GM21515 (cell line): ENCODE data around the gene GRAMD4.
"Not testable (repeated sequence)": the region's sequence is repeated elsewhere in the genome, so short reads cannot be mapped to it uniquely, and the experiment has no call there.

ENCODE experiments used
- ATAC-seq: cut with Tn5 transposase; IDR thresholded peaks from one replicate; pipeline ENCODE4 v1.9.1; 2021; ENCODE audit not compliant: unreplicated experiment

The GRAMD4 gene

DNA sequence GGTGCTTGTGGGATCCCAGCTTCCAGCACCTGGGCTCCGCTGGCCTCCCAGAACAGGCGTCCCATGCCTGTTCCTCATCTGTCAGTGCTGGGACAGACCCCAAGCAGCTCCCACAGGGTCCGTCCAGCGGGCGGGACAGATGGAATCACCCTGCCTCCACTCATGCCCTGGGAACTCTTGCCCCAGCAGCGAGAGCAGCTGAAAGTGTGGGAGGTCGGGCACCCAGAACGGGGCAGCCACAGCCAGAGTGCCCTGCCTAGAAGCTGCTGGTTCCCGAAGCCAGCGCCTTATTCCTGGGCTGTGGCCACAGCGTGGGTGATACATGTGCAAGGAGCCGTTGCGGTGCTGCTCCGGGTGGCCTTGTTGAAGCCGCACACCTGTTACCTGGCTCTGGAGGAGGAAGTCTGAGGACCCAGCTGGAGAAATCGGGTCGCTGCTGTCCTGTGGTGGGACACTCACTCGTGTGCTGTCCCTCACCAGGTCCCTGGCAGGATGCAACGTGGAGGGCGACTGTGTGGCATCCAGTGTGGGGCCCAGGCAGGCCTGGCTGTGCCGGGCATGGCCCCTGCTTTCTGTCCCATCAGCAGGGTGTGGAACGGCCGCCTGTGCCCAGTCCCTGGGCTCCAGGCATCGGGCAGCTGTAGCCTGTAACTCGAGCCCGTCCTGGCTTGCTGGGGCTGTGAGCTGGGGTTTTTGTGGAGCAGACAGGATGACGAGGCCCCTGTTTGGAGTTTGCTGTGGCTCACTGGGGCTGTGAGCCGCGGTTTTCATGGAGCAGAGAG lies 16.2 kb downstream of the GRAMD4 start:
- no peak for ATAC-seq

DNA sequence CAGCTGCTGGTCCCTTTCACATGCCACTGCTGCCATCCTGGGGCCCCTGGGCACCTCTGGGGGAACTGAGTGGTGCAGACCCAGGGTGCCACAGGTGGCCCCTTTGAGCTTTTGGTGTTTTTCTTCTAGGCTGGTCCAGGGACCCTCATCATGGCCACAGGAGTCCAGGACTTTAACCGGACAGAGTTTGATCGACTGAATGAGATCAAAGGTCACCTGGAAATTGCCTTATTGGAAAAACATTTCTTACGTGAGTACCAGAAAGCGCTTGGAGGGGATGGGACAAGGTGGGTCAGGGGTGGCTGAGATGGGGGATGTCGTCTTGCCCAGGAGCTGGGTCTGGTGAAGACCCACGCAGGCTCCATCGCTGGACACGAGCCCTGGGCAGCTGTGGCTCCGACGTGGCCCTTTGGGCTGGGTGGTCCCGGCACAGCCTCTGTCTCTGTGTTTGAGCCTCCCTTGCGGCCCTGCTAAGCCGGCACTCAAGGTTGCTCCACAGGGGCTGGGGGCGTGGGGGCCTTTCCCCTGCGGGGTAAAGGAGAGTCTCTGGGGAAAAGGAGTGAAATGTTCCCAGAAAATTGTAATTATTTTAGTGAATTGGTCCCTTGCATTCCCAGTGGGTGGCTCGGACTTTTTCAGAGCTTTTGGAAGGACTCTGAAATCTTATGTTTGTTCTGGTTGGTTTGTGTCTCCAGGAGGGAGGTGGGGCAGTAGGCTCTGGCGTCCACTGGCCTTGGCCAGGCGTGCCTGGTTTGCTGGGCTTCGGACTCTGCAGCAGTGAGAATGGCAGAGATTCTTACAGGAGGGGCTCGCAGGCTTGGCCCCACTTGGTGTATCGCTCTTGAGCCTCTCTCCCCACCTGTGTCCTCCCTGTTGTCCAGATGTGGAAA lies 17.8 kb downstream of the GRAMD4 start:
- no peak for ATAC-seq

DNA sequence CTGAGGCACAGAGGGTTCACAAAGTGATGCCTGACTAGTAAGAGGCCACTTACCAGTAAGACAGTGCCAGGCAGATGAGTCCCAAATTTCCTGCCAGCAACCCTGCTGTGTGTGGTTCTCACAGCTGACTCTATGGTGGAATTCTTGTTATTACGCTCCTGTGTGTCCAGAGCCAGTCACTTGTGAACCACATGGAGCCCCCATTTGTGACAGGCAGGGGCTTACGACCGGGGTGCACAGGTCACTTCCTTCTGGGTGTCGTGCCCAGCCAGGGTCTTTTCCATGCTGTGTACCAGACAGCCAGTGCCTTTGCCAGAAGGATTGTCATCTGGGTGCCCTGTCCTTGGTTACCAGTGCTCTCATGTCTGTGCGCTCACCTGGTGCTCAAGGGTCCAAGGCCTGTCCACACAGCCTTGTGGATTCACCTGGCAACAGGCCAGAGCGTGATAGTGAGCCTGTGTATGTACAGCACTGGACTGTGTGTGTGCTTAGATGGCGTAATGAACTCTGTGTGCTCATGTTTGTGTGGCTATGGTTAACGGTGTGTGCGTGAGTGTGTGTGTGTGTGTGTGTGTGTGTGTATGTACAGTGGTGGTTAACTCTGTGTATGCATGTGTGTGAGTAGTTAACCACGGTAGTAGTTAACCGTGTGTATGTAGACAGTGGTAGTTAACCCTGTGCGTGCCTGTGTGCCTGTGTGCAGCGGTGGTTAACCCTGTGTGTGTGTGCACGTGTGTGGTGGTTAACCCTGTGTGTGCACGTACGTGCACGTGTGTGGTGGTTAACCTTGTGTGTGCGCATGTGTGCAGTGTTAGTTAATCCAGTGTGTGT lies 18.6 kb downstream of the GRAMD4 start:
- ATAC-seq: no peak

DNA sequence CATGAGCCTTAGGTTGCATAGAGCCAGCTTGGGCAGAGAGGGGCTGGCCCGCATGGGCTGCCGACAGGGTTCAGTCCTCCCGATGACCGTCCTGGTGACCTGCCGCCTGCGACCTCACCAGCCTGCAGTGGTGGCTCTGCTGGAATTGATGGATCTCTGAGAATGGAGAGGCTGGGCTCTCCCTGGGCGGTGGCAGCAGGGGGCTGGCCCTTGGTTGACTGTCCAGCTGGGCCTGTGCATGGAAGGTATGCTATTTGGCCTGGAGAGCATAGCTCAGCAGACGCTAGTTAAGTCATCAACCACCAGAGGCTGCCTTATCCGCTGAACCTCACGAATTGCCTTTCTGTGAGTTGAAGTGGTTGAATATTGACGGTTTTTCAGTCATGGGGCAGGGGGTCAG lies 19.7 kb downstream of the GRAMD4 start:
- no peak for ATAC-seq

DNA sequence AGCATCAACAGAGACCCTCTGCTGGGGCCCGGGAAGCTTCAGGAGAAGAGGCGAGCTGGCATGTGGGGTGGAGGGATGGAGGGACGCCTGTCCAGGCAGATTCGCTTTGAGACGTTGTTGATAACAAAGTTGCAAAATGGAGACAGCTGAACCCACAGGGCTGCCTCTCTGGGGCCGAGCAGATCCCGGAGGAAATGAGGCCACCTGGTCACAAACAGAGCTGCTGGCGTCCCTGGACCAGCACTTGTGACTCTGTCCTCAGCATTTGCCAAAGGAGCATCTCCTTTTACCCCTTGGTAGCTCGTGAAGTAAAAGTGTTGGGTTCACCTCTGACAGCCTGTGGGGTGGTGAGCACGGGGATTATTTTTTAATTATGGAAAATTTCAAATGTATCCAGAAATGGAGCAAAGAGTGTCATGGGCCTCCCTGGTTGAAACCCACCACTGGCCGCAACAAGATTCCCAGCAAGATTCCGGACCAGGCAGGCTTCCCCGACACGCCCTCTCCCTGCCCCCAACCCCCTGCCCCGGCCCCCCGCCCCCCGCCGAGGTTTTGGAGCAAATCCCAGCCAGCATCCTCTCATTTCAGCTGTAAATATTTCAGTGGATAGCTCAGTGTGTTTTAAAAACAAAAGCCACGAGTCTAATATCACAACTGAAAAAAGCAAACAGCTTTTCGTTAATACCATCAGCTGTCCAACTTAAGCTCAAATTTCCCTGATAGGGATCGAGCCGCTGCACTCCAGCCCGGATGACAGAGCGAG lies 20.3 kb downstream of the GRAMD4 start:
- no peak for ATAC-seq

DNA sequence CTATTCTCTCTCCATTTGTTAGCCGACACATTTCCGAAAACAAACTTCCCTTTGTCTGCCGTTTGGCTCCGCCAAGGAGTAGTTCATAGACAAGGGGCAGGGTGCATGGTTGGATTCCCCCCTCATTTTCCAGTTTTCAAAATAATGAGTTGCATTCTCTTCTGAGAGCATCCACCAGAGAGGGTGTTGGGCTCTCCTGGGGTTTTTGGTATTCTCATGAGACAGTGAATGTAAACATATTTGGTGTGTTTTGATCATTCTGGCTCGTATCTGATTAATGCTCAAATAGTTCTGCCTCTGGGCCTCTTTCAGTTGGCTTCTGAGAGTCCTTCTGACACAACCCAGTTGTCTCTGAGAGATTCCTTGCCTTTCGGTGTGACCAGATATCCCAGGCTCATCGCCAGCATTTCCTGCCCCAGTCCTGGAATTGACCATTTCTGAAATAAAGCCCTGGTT lies 21.7 kb downstream of the GRAMD4 start:
- no peak for ATAC-seq

DNA sequence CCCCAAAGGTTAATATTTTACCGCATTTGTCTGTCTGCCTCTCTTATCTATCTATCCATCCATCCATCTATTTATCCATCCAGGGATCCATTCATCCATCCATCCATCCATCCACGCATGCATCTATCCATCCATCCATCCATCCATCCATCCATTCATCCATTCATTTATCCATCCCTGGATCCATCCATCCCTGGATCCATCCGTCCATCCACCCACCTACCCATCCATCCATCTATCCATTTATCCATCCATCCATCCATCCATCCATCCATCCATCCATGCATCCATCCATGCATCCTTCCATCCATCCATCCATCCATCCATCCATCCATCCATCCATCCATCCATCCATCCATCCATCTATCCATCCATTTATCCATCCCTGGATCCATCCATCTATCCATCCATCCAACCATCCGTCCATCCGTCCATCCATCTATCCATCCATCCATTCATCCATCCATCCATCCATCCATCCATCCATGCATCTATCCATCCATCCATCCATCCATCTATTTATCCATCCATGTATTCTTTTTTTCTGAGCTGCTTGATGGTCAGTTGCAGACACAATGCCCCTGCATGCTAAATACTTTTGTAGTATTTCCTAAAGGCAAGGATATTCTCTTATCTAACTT lies 22.8 kb downstream of the GRAMD4 start:
- ATAC-seq: not testable (repeated sequence)

DNA sequence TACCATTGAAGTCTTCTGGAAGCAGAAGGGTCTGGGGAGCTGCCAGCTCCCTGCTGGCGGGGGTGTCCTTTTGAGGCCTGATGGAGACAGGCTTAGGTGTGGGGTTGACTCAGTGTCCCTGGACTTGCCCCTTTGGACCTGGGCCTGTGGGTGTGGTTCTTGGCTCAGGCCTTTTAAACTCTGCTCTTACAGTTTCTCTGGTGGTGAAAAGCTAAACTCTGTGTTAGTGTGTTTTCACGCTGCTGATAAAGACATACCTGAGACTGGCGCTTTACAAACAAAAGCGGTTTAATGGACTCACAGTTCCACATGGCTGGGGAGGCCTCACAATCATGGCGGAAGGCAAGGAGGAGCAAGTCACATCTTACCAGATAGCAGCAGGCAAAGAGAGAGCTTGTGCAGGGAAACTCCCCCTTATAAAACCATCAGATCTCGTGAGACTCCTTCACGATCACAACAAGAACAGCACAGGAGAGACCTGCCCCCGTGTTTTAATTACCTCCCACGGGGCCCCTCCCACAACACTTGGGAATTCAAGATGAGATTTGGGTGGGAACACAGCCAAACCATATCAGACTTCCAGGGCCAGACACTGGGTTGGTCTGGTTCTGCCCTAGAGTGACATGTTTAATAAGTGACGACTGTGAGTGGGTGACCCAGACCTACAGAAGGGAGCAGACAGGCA lies 26.5 kb downstream of the GRAMD4 start:
- ATAC-seq: no peak

DNA sequence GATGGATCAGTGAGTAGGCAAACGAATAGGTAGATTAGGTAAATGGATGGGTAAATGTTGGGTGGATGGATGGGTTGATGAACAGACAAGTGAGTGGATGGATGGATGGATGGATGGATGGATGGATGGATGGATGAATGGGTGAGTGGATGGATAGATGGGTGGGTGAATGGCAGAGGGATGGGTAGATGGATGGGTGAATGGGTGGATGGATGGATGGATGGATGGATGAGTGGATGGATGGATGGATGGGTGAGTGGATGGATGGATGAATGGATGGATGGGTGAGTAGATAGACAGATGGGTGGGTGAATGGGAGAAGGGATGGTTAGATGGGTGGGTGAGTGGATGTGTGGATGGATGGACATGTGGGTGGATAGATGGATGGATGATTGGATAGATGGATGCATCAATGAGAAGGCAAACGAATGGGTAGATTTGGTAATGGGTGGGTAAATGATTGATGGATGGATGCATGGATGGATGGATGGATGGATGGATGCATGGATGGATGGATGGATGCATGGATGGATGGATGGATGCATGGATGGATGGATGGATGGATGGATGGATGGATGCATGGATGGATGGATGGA lies 28.1 kb downstream of the GRAMD4 start:
- not testable (repeated sequence) for ATAC-seq

DNA sequence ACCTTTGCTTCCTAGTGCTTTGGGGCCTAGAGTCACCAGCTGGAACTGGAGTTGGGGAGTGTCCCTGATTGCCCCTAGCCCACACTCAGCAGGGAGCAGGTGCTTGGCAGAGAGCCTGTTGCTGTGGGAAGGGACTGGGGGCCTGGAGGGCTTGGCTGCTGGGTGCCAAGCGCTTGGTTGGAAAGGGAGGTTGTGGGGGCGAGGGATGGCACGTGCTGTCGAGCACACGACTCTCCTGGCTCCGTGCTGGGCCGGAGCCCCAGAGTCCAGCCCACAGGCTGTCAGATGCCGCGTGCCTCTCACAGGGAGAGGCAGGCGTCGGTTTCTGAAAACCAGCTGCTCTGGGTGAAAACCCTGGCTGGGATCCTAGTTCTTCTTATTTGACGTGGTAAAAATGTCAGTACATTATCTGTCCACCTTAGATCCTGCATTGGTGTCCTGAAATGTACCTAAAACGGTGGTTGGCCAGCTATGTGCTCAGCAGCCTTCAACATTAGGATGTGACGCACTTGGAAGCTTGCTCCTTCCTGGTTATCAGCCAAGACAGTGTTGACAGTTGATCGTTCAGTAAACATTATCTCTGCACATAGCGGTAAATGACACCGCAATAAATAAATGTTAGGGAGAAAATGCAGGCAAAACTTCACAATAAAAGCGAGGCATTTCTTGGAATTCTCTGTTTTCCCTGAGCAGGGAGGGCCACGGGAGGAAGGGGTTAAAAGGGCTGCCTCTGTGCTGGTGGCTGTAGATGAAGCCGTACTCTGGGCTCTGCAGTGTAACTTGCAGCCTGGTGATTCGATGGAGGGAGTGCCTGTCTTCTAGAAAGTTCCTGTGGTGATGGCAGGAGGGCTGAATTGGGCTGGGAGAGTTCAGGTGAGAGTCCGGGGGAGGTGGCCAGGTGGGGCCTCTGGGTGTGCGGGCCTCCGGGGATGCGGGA lies 29.2 kb downstream of the GRAMD4 start:
- ATAC-seq: no peak

DNA sequence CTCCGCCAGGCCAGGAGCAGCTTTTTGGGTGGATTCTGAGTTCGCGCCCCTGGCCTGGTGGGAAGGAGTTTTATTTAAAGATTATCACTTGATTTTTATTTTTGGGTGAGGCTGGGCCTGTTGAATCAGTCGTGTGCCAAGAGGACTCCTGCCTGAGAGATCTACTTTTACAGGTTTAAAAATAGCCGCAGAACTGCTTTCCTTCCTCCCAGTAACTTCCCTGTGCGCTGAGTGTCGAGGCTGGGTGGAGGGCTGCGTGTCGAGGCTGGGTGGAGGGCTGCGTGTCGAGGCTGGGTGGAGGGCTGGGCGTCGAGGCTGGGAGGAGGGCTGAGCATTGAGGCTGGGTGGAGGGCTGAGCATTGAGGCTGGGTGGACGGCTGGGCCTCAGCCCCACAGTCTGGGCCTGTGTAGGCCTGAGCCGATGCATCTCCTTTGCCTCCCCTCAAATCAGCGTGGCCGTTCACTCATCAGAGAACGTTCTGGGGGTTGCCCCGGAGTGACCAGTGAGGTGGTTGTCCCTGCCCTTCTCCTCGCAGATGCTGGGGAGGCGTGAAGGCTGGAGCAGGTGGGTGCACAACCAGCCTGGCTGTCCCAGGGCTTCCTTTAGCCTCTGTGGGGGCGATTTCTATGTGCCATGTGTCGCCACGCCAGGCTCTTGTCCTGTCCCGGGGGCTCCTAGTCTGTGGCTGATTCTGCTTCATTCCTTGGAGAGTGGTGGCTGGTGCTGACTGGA lies 30.1 kb downstream of the GRAMD4 start:
- ATAC-seq: no peak

DNA sequence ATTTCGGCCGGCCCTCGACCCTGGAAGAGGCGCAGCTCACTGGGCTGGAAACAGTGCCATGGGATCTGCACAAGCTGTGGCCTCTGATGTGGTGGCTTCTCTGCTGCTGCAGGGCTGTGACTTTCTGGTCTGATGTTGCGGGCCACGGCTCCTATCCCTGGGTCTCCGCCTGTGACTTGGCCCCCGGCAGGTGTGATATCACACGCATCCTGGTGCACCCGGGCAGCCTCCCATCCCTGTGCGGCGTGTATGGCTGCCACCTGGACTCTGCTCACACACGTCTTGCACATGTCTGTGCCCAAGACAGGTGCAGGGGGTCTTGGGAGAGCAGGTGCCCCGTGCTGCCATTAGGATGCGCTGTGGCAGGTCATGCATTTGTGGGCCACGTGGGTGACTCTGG lies 31.1 kb downstream of the GRAMD4 start:
- no peak for ATAC-seq

DNA sequence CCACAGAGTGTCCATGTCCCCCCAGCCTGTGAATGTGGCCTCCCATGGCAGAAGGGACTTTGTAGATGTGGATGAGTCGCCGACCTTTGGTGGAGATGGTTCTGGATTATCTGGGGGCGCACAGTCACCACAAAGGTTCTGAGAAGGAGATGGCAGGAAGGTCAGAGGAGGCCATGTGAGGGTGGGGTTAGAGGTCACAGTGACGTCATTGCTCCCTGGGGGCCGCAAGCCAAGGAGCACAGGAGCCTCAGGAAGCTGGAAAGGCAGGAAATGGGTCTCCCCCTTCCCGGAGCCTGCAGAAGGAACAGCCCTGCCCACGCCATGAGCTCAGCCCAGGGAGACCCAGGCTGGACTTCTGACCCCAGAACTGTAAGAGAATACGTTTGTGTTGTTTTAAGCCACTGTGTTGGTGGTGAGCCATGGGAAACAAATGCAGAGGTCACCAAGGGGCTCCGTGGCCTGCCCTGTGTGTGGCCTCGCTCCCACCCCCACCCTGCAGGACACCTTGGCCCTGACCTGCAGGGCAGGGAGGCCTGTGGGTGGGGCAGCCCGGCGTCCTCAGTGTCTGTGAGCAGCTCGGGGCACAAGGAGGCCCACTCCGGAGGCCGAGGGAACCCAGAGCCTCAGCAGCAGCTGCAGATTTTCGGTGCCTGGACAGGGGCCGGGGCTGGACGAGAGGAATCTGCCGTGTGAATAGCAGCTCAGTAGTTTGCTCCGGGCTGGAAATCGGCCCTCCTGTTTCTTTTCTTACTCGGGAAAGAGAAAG lies 32.1 kb downstream of the GRAMD4 start:
- no peak for ATAC-seq

DNA sequence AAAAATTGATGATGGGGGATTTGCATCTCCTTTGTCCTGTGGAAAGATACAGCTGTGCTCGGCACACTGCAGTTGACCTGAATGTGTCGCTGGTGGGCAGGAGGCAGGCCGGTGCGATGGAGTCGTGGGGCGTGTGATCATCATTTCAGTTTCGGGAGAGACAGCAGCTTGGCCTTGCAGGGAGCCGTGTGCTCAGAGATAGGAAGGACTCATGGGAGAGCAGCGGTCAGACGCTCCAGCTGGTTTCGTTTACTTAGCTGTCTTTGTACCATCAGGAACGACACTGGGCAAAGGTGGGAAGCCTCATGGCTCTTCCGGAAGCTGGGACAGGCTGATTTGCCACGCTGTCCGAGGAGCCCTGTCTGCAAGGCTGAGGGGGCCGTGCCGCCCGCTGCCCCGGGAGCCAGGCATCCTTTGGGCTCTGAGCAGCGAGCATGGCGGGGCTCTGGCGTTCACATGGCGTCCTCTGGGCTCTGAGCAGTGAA lies 32.7 kb downstream of the GRAMD4 start:
- no peak for ATAC-seq

DNA sequence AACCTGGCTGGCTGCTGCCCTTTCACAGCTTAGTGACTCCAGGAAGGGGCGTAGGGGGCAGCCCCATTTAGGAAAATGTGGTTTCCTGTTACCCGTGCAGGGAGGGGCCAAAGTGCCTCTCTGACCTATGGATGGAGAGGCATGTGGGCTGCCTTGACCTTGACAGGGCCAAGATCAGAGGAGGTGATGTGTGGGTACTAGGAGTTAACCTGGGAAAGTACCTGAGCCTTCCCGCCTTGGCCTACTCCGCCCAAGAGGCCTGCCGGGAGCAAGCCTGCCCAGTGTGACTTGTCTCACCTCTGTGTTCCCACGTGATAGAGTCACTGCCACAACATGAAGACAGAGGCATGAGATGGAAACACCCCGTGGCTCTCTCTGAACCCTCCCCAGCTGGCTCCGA lies 33.4 kb downstream of the GRAMD4 start:
- ATAC-seq: no peak

DNA sequence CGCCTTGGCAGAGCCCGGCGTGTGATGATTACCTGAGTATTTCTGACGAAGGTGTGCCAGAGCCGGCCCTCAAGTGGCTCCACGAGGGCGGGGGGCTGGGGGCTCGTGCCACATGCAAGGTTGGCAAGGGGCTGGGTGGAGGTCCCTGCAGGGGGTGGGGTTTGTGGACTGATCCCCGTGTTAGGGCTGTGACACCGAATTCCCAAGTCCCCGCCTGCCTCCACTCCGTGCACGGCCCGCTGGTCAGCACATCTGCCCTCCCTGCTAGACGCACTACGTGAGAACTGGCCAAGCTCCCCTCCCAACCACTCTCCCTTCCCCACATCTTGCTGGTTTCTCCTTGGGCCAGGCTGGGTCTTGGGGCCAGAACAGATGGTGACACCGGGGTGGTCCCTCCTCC lies 34.2 kb downstream of the GRAMD4 start:
- ATAC-seq: no peak
